Naive thymus-derived CD4-positive, alpha-beta T cell (primary cell): ENCODE results near the gene FER. TPM values are rescaled to one million over a fixed set of nuclear protein-coding genes. Genes with fewer than 3 reads are reported as not detected.
"Not testable (repeated sequence)": the region's sequence is repeated elsewhere in the genome, so short reads cannot be mapped to it uniquely, and the experiment has no call there.

Experiments
- ATAC-seq: fragments of 150-1000 bp; cut with Tn5 transposase; 2 replicates; pipeline ENCODE4 v1.10.0; 2021; ENCODE audit warnings: mild to moderate bottlenecking, moderate library complexity
- CTCF ChIA-PET: fragments of 350-600 bp; sonication (Branson Sonifier 250); formaldehyde crosslinking; loops from one replicate; lab custom pipeline; 2021; ENCODE audit warnings: antibody characterized with exemption; lab: Charles Lee
- POLR2A ChIA-PET: fragments of 350-600 bp; sonication (Branson Sonifier 250); formaldehyde crosslinking; loops from one replicate; lab custom pipeline; 2021; ENCODE audit warnings: antibody characterized with exemption, inconsistent platforms; lab: Charles Lee
- DNase-seq, 9 donors: peaks; one replicate each; pipeline versions ENCODE4 v3.0.0 to v3.0.0-alpha.2; 2020 to 2022; ENCODE audit warnings: mixed read lengths in 1 of 9
- H3K27ac ChIP-seq: one replicate; pipeline ENCODE4 v1.7.0; 2013; ENCODE audit warnings: mild to moderate bottlenecking, low read depth, low read length, moderate library complexity
- H3K27me3 ChIP-seq, 2 donors: one replicate each; pipeline ENCODE4 v1.7.0; 2013; ENCODE audit warnings: low read length in 2 of 2, mild to moderate bottlenecking in 2 of 2, moderate library complexity in 2 of 2; ENCODE audit not compliant: control insufficient read depth in 2 of 2, insufficient read depth in 2 of 2
- H3K36me3 ChIP-seq, 3 experiments: 1 replicate in 2 of 3; 2 replicates in 1 of 3; pipeline ENCODE4 v1.7.0; 2013; ENCODE audit warnings: low read length in 3 of 3, mild to moderate bottlenecking in 3 of 3, moderate library complexity in 1 of 3; ENCODE audit not compliant: insufficient read depth in 3 of 3, control insufficient read depth in 2 of 3
- H3K4me1 ChIP-seq, 2 donors: one replicate each; pipeline ENCODE4 v1.7.0; 2013; ENCODE audit warnings: low read length in 2 of 2, mild to moderate bottlenecking in 2 of 2, moderate library complexity in 1 of 2; ENCODE audit not compliant: control insufficient read depth in 2 of 2, insufficient read depth in 2 of 2
- H3K4me3 ChIP-seq: 2 replicates; pipeline ENCODE4 v1.7.0; 2013; ENCODE audit warnings: mild to moderate bottlenecking, low read length
- H3K9me3 ChIP-seq, 3 experiments: 1 replicate in 2 of 3; 2 replicates in 1 of 3; pipeline ENCODE4 v1.7.0; 2013; ENCODE audit warnings: low read length in 3 of 3; ENCODE audit not compliant: control insufficient read depth in 2 of 3
- H3K27ac Mint-ChIP-seq, 9 donors: one replicate each; pipeline ENCODE4 v1.8.0; 2020 to 2022; ENCODE audit warnings: mixed read lengths in 9 of 9, mild to moderate bottlenecking in 8 of 9, moderate library complexity in 5 of 9, inconsistent platforms in 2 of 9
- H3K27me3 Mint-ChIP-seq, 5 donors: one replicate each; pipeline ENCODE4 v1.8.0; 2021 to 2022; ENCODE audit warnings: mixed read lengths in 5 of 5, mild to moderate bottlenecking in 1 of 5
- H3K36me3 Mint-ChIP-seq, 5 donors: one replicate each; pipeline ENCODE4 v1.8.0; 2020 to 2022; ENCODE audit warnings: mixed read lengths in 5 of 5, mild to moderate bottlenecking in 3 of 5, inconsistent platforms in 1 of 5
- H3K4me1 Mint-ChIP-seq, 7 donors: one replicate each; pipeline ENCODE4 v1.8.0; 2020 to 2022; ENCODE audit warnings: mixed read lengths in 7 of 7, mild to moderate bottlenecking in 3 of 7, inconsistent platforms in 1 of 7
- H3K4me3 Mint-ChIP-seq, 10 donors: one replicate each; pipeline ENCODE4 v1.8.0; 2020 to 2022; ENCODE audit warnings: mild to moderate bottlenecking in 10 of 10, mixed read lengths in 10 of 10, moderate library complexity in 6 of 10, inconsistent platforms in 2 of 10
- H3K9me3 Mint-ChIP-seq, 11 donors: one replicate each; pipeline ENCODE4 v1.8.0; 2020 to 2022; ENCODE audit warnings: mixed read lengths in 11 of 11, mild to moderate bottlenecking in 4 of 11, inconsistent platforms in 1 of 11, moderate library complexity in 1 of 11
- intact Hi-C, 2 donors: fragments of 100-400 bp; cut with micrococcal nuclease; formaldehyde crosslinking; loops; one replicate each; pipeline ENCODE4 v1.15.1; 2023
- polyA plus RNA-seq, 2 donors: library from polyadenylated mRNA; unstranded; fragments of 300-500 nt; fragmentation: Illumina TruSeq; gene quantifications; one replicate each; pipeline ENCODE4 v1.2.3, GENCODE V29; 2021
- total RNA-seq, 6 experiments: library from RNA in 5 of 6; stranded (reverse) in 5 of 6; gene quantifications; 1 replicate in 5 of 6; 2 replicates in 1 of 6; pipeline ENCODE4 v1.2.3 and lab custom pipeline; 2021 to 2026

FER gene
- total and polyA plus RNA-seq, 7 experiments from 2014 or later, result 2.7 to 17.6 (median 13.8) TPM

GRCh38 chr5:108992396-108993085 lies 244.8 kb downstream of the FER start:
- H3K9me3 ChIP-seq, DNase-seq, ATAC-seq, H3K4me3 ChIP-seq, H3K27ac Mint-ChIP-seq, CTCF ChIA-PET, POLR2A ChIA-PET, H3K27me3 Mint-ChIP-seq, H3K27ac ChIP-seq, intact Hi-C loops, H3K4me1 Mint-ChIP-seq, H3K4me1 ChIP-seq, H3K27me3 ChIP-seq, H3K4me3 Mint-ChIP-seq, H3K36me3 ChIP-seq: not testable (repeated sequence)
- Mint-ChIP-seq H3K9me3 (peaks cover 9 to 26% (median 16%) of the 10 kb centered on the region in 11 donors), H3K36me3 (peaks cover 0 to 50% (median 48%) of the 10 kb centered on the region in 5 donors)

DNA sequence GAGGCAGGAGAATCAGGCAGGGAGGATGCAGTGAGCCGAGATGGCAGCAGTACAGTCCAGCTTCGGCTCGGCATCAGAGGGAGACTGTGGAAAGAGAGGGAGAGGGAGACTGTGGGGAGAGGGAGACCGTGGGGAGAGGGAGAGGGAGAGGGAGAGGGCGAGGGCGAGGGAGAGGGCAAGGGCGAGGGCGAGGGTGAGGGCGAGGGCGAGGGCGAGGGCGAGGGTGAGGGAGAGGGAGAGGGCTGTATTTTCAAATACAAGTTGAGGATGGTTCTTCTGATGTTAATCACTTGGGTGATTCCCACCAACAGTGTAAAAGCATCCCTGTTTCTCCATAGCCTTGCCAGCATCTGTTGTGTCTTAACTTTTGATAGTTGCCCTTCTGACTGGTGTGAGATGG lies 245.7 kb downstream of the FER start:
- H3K27ac ChIP-seq, H3K4me1 Mint-ChIP-seq, CTCF ChIA-PET, H3K27me3 Mint-ChIP-seq, H3K4me3 Mint-ChIP-seq, H3K4me3 ChIP-seq, DNase-seq, H3K4me1 ChIP-seq, intact Hi-C loops, POLR2A ChIA-PET, H3K27me3 ChIP-seq, H3K9me3 ChIP-seq, H3K36me3 ChIP-seq, ATAC-seq, H3K27ac Mint-ChIP-seq: not testable (repeated sequence)
- Mint-ChIP-seq H3K36me3 (peaks cover 0 to 44% (median 41%) of the 10 kb centered on the region in 5 donors), H3K9me3 (peaks cover 8 to 26% (median 15%) of the 10 kb centered on the region in 11 donors)

- CTCF ChIA-PET, result no interaction called here
- intact Hi-C loops, result no loop called here
- H3K27me3 ChIP-seq, result no peaks in the 10 kb centered on the region
- no peak for ATAC-seq
- H3K27me3 Mint-ChIP-seq, result no peaks in the 10 kb centered on the region
- POLR2A ChIA-PET, result no interaction called here
- H3K9me3 ChIP-seq, result no peaks in the 10 kb centered on the region
- H3K9me3 Mint-ChIP-seq, result peaks cover 9 to 31% (median 15%) of the 10 kb centered on the region in 11 donors
- no peaks in the 10 kb centered on the region for H3K4me1 ChIP-seq
- no peak for DNase-seq
- H3K4me3 Mint-ChIP-seq, result no peak overlapping the region
- H3K4me1 Mint-ChIP-seq, result no peaks in the 10 kb centered on the region
- H3K27ac ChIP-seq, result no peak overlapping the region
- H3K4me3 ChIP-seq, result no peak overlapping the region
- no peaks in the 10 kb centered on the region for H3K36me3 ChIP-seq
- peaks cover 0 to 61% (median 45%) of the 10 kb centered on the region in 5 donors for H3K36me3 Mint-ChIP-seq
- H3K27ac Mint-ChIP-seq, result no peak overlapping the region
Observed at GRCh38 chr5:108997720-108998119, 250.0 kb downstream of the FER start.

GRCh38 chr5:108998216-108998615 lies 250.5 kb downstream of the FER start:
- DNase-seq (no peak), ATAC-seq (no peak)
- Mint-ChIP-seq H3K4me1 (no peaks in the 10 kb centered on the region), H3K27me3 (no peaks in the 10 kb centered on the region), H3K4me3 (no peak overlapping the region), H3K27ac (no peak overlapping the region), H3K36me3 (peaks cover 0 to 62% (median 45%) of the 10 kb centered on the region in 5 donors), H3K9me3 (peaks cover 9 to 31% (median 15%) of the 10 kb centered on the region in 11 donors)
- Histone ChIP-seq H3K4me3 (no peak overlapping the region), H3K9me3 (no peaks in the 10 kb centered on the region), H3K4me1 (no peaks in the 10 kb centered on the region), H3K27ac (no peak overlapping the region), H3K27me3 (no peaks in the 10 kb centered on the region), H3K36me3 (no peaks in the 10 kb centered on the region)
- POLR2A ChIA-PET, result no interaction called here
- CTCF ChIA-PET, result no interaction called here
- intact Hi-C loops, result no loop called here

DNA sequence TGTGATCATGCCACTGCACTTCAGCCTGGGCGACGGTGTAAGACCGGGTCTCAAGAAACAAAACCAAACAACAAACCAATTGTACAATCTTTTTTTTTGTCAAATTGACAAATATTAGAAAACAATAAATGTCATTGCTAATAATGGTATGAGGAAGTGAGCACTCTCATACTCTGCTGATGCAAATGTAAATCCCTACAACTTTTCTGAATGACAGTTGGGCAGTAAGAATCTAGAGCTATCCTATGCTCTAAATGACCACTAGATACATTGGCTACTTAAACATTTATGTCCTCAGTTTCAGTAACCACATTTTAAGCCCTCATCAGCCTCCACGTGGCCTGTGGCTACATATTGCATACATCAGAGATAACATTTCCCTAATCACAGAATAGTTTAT lies 256.2 kb downstream of the FER start:
- Mint-ChIP-seq H3K4me1 (peaks cover 0 to 6% (median 0%) of the 10 kb centered on the region in 7 donors), H3K9me3 (peaks cover 0 to 5% (median 0%) of the 10 kb centered on the region in 11 donors), H3K27ac (no peak overlapping the region), H3K4me3 (no peak overlapping the region), H3K36me3 (peaks cover 0 to 26% (median 3%) of the 10 kb centered on the region in 5 donors), H3K27me3 (no peaks in the 10 kb centered on the region)
- no peak for ATAC-seq
- DNase-seq, result no peak
- Histone ChIP-seq H3K36me3 (no peaks in the 10 kb centered on the region), H3K4me3 (no peak overlapping the region), H3K27me3 (no peaks in the 10 kb centered on the region), H3K4me1 (no peaks in the 10 kb centered on the region), H3K27ac (no peak overlapping the region), H3K9me3 (no peaks in the 10 kb centered on the region)
- CTCF ChIA-PET, result no interaction called here
- intact Hi-C loops, result no loop called here
- POLR2A ChIA-PET, result no interaction called here

DNA sequence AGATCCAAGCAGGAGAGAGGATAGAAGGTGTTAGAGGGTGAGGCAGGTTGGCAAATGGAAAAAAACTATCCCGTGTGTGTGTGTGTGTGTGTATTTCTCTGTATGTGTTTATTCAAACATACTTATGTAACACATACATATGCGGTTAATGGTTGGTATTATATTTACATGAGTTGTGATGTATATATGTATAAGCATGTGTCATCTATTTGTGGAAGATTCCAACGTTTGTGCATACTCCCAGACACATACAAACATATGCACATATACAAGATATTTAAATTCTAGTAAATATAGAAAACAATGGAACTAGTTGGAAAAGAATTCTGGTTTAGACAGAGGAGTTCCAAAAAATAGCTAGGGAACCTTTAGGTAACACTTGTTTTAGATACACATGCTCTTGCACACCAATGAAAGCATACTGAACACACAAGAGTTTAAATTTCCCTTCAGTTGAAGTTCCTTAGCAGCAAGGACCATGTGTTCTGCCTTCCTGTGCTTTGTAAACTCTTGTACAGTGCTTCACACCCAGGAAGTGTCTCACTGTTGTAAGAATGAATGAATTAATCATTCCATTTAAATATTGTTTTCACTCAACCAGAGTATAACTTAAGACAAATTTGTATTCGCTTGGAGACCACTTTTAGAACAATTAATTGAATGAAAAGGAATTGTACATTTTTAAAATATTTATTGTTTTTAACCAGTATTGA lies 257.8 kb downstream of the FER start:
- Histone ChIP-seq H3K4me1 (no peaks in the 10 kb centered on the region), H3K36me3 (peaks cover 0 to 3% (median 0%) of the 10 kb centered on the region in 3 experiments), H3K4me3 (no peak overlapping the region), H3K27ac (no peak overlapping the region), H3K27me3 (no peaks in the 10 kb centered on the region), H3K9me3 (no peaks in the 10 kb centered on the region)
- Mint-ChIP-seq H3K36me3 (peaks cover 0 to 29% (median 10%) of the 10 kb centered on the region in 5 donors), H3K27me3 (no peaks in the 10 kb centered on the region), H3K4me1 (peaks cover 0 to 7% (median 0%) of the 10 kb centered on the region in 7 donors), H3K4me3 (no peak overlapping the region), H3K9me3 (peaks cover 0 to 3% (median 0%) of the 10 kb centered on the region in 11 donors), H3K27ac (no peak overlapping the region)
- ATAC-seq, result no peak
- CTCF ChIA-PET, result no interaction called here
- intact Hi-C loops, result no loop called here
- POLR2A ChIA-PET, result no interaction called here
- DNase-seq, result no peak
